Esophagus squamous epithelium (tissue), 4 donors: ENCODE measurements around the gene SNCAIP.

Source experiments
- CTCF ChIP-seq, 6 experiments: fragments of 450-650 bp in 4 of 6; fragments of 200-600 bp in 2 of 6; sonication (generic) in 2 of 6; IDR thresholded peaks; one replicate each; pipeline ENCODE4 v1.5.1; 2016 to 2019; ENCODE audit warnings: antibody characterized with exemption in 6 of 6, mild to moderate bottlenecking in 4 of 6, moderate library complexity in 4 of 6
- POLR2A ChIP-seq, 4 donors: fragments of 450-650 bp; IDR thresholded peaks; one replicate each; pipeline ENCODE4 v1.6.1; 2017; ENCODE audit warnings: antibody characterized with exemption in 4 of 4, mild to moderate bottlenecking in 4 of 4, moderate library complexity in 3 of 4

- TF ChIP-seq POLR2A (IDR thresholded peaks at IDR 0.05) (no peak), CTCF (IDR thresholded peaks at IDR 0.05) (no peak)
Observed at GRCh38 chr5:122398016-122398415, 86.0 kb downstream of the SNCAIP start.
